K562 (cell line): ENCODE measurements around the gene ANXA1. TPM values are rescaled to one million over a fixed set of nuclear protein-coding genes. Genes with fewer than 3 reads are reported as not detected.

ENCODE experiments used
- ATF1 ChIP-seq, 2 experiments: fragments of 450-650 bp in 1 of 2; IDR thresholded peaks; 2 replicates each; pipeline ENCODE4 v1.6.1; 2016; ENCODE audit warnings: missing compliant biosample characterization in 1 of 2, missing genetic modification characterization in 1 of 2
- HNRNPLL ChIP-seq: fragments of 200-400 bp; formaldehyde crosslinking; IDR thresholded peaks from 2 replicates; pipeline ENCODE4 v1.6.1; 2017; ENCODE audit warnings: low read length, low read depth, mild to moderate bottlenecking; ENCODE audit not compliant: poor library complexity, severe bottlenecking
- KLF1 ChIP-seq: fragments of 450-650 bp; IDR thresholded peaks from 2 replicates; pipeline ENCODE4 v1.6.1; 2016; ENCODE audit warnings: missing genetic modification characterization, missing compliant biosample characterization
- NR2C2 ChIP-seq, 2 experiments: fragments of 200-800 bp in 1 of 2; sonication (Bioruptor generic) in 1 of 2; sonication (generic) in 1 of 2; formaldehyde crosslinking in 1 of 2; IDR thresholded peaks; 2 replicates each; pipeline versions ENCODE4 v1.6.1 to v1.8.0; 2016 to 2022; ENCODE audit warnings: mild to moderate bottlenecking in 1 of 2, missing compliant biosample characterization in 1 of 2, missing genetic modification characterization in 1 of 2, missing genetic modification reagents in 1 of 2
- POLR2H ChIP-seq: IDR thresholded peaks from 2 replicates; pipeline ENCODE4 v1.6.1; 2016; ENCODE audit warnings: missing genetic modification characterization, low read depth, mild to moderate bottlenecking, control low read depth, missing compliant biosample characterization, moderate library complexity
- ZNF232 ChIP-seq: sonication (generic); formaldehyde crosslinking; IDR thresholded peaks from 2 replicates; pipeline ENCODE4 v1.8.0; 2022; ENCODE audit warnings: mild to moderate bottlenecking, missing genetic modification reagents
- polyA plus RNA-seq, 8 experiments: library from polyadenylated mRNA; depleted of rRNA in 4 of 8; stranded (reverse) in 5 of 8; unstranded in 3 of 8; fragments of >200 nt; fragmentation: Nextera tagmentation in 2 of 8; fragmentation: Illumina TruSeq in 1 of 8; extraction: Ambion mirVana in 2 of 8; extraction: Trizol in 1 of 8; gene quantifications; 2 replicates each; pipeline versions ENCODE4 v1.2.1 to v1.2.3, GENCODE V29; 2011 to 2014; ENCODE audit warnings: inconsistent platforms in 1 of 8, missing spikeins in 1 of 8
- total RNA-seq, 7 experiments: library from RNA; depleted of rRNA in 6 of 7; stranded (reverse); fragments of >200 nt in 6 of 7; fragmentation: Illumina TruSeq in 2 of 7; extraction: Trizol in 2 of 7; gene quantifications; 2 replicates each; pipeline versions ENCODE4 v1.2.1 to v1.2.3, GENCODE V29; 2011 to 2021; ENCODE audit warnings: low replicate concordance in 1 of 7
- TF ChIP-seq, protein P1 (sequence below): fragments of 200-800 bp; sonication (Bioruptor generic); IDR thresholded peaks from 2 replicates; pipeline ENCODE4 v1.6.1; 2017; ENCODE audit warnings: missing genetic modification characterization, missing compliant biosample characterization
- TF ChIP-seq, protein P2 (sequence below): fragments of 200-400 bp; formaldehyde crosslinking; IDR thresholded peaks from 2 replicates; pipeline ENCODE4 v1.6.1; 2017; ENCODE audit warnings: mild to moderate bottlenecking, low read depth, low read length, moderate library complexity
- TF ChIP-seq, protein P3 (sequence below): sonication (generic); formaldehyde crosslinking; IDR thresholded peaks from 2 replicates; pipeline ENCODE4 v1.8.1; 2023; ENCODE audit warnings: missing genetic modification reagents, mild to moderate bottlenecking, borderline replicate concordance
- TF ChIP-seq, protein P4 (sequence below): fragments of 450-650 bp; IDR thresholded peaks from 2 replicates; pipeline ENCODE4 v1.6.1; 2018; ENCODE audit not compliant: partially characterized antibody

The ANXA1 gene
- total and polyA plus RNA-seq, 9 of the 15 experiments (the other 6 are each of a cell fraction or from before 2014, with no cell fraction given): 406 to 1,298 (median 620) TPM

DNA sequence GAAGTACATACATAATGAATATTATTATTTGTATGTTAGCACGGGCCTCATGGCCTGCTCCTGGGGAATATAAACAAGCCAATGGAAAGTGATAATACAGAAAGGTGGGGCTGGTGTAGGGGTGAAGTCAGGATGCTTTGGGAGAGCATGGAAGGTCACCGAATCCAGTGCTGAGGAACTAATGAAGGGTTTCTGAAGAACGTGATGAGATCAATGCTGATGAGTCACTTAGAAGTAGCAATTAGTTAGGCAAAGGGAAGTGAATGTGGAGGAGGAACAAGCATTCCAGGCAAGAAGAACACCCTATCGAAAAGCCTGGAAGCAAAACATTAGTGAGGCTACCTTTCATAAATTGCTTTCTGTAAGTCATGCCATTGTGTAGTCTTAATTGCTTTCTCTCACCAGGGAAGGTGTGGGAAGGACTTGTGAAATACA, 2.1 kb downstream of the ANXA1 start (continued):
- TF ChIP-seq, protein P1, sequence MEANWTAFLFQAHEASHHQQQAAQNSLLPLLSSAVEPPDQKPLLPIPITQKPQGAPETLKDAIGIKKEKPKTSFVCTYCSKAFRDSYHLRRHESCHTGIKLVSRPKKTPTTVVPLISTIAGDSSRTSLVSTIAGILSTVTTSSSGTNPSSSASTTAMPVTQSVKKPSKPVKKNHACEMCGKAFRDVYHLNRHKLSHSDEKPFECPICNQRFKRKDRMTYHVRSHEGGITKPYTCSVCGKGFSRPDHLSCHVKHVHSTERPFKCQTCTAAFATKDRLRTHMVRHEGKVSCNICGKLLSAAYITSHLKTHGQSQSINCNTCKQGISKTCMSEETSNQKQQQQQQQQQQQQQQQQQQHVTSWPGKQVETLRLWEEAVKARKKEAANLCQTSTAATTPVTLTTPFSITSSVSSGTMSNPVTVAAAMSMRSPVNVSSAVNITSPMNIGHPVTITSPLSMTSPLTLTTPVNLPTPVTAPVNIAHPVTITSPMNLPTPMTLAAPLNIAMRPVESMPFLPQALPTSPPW (CRISPR knock-in tag): 0 out of 2 replicates have a peak, but pooled peaks have one; percentile 7
- TF ChIP-seq KLF1 (tag) (no peak), POLR2H (tag) (peak; percentile 64; the same call in 1 of the 2 replicates), NR2C2 (CRISPR knock-in tag; IDR thresholded peaks at IDR 0.05) (no peak), NR2C2 (tag; IDR thresholded peaks at IDR 0.05) (peak; percentile 20; the same call in 1 of the 2 replicates), ATF1 (CRISPR knock-in tag; IDR thresholded peaks at IDR 0.05) (no peak), ATF1 (tag; IDR thresholded peaks at IDR 0.05) (0 out of 2 replicates have a peak, but pooled peaks have one; percentile 7), HNRNPLL (no peak), ZNF232 (CRISPR knock-in tag) (no peak)
- TF ChIP-seq, protein P2, sequence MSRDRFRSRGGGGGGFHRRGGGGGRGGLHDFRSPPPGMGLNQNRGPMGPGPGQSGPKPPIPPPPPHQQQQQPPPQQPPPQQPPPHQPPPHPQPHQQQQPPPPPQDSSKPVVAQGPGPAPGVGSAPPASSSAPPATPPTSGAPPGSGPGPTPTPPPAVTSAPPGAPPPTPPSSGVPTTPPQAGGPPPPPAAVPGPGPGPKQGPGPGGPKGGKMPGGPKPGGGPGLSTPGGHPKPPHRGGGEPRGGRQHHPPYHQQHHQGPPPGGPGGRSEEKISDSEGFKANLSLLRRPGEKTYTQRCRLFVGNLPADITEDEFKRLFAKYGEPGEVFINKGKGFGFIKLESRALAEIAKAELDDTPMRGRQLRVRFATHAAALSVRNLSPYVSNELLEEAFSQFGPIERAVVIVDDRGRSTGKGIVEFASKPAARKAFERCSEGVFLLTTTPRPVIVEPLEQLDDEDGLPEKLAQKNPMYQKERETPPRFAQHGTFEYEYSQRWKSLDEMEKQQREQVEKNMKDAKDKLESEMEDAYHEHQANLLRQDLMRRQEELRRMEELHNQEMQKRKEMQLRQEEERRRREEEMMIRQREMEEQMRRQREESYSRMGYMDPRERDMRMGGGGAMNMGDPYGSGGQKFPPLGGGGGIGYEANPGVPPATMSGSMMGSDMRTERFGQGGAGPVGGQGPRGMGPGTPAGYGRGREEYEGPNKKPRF: no peak
- TF ChIP-seq, protein P3, sequence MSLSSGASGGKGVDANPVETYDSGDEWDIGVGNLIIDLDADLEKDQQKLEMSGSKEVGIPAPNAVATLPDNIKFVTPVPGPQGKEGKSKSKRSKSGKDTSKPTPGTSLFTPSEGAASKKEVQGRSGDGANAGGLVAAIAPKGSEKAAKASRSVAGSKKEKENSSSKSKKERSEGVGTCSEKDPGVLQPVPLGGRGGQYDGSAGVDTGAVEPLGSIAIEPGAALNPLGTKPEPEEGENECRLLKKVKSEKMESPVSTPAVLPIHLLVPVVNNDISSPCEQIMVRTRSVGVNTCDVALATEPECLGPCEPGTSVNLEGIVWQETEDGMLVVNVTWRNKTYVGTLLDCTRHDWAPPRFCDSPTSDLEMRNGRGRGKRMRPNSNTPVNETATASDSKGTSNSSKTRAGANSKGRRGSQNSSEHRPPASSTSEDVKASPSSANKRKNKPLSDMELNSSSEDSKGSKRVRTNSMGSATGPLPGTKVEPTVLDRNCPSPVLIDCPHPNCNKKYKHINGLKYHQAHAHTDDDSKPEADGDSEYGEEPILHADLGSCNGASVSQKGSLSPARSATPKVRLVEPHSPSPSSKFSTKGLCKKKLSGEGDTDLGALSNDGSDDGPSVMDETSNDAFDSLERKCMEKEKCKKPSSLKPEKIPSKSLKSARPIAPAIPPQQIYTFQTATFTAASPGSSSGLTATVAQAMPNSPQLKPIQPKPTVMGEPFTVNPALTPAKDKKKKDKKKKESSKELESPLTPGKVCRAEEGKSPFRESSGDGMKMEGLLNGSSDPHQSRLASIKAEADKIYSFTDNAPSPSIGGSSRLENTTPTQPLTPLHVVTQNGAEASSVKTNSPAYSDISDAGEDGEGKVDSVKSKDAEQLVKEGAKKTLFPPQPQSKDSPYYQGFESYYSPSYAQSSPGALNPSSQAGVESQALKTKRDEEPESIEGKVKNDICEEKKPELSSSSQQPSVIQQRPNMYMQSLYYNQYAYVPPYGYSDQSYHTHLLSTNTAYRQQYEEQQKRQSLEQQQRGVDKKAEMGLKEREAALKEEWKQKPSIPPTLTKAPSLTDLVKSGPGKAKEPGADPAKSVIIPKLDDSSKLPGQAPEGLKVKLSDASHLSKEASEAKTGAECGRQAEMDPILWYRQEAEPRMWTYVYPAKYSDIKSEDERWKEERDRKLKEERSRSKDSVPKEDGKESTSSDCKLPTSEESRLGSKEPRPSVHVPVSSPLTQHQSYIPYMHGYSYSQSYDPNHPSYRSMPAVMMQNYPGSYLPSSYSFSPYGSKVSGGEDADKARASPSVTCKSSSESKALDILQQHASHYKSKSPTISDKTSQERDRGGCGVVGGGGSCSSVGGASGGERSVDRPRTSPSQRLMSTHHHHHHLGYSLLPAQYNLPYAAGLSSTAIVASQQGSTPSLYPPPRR: no peak
- TF ChIP-seq, protein P4, sequence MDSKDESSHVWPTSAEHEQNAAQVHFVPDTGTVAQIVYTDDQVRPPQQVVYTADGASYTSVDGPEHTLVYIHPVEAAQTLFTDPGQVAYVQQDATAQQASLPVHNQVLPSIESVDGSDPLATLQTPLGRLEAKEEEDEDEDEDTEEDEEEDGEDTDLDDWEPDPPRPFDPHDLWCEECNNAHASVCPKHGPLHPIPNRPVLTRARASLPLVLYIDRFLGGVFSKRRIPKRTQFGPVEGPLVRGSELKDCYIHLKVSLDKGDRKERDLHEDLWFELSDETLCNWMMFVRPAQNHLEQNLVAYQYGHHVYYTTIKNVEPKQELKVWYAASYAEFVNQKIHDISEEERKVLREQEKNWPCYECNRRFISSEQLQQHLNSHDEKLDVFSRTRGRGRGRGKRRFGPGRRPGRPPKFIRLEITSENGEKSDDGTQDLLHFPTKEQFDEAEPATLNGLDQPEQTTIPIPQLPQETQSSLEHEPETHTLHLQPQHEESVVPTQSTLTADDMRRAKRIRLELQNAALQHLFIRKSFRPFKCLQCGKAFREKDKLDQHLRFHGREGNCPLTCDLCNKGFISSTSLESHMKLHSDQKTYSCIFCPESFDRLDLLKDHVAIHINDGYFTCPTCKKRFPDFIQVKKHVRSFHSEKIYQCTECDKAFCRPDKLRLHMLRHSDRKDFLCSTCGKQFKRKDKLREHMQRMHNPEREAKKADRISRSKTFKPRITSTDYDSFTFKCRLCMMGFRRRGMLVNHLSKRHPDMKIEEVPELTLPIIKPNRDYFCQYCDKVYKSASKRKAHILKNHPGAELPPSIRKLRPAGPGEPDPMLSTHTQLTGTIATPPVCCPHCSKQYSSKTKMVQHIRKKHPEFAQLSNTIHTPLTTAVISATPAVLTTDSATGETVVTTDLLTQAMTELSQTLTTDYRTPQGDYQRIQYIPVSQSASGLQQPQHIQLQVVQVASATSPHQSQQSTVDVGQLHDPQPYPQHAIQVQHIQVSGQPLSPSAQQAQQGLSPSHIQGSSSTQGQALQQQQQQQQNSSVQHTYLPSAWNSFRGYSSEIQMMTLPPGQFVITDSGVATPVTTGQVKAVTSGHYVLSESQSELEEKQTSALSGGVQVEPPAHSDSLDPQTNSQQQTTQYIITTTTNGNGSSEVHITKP: no peak
